Measurements from ENCODE around the gene TMEM18.

TMEM18 gene

DNA sequence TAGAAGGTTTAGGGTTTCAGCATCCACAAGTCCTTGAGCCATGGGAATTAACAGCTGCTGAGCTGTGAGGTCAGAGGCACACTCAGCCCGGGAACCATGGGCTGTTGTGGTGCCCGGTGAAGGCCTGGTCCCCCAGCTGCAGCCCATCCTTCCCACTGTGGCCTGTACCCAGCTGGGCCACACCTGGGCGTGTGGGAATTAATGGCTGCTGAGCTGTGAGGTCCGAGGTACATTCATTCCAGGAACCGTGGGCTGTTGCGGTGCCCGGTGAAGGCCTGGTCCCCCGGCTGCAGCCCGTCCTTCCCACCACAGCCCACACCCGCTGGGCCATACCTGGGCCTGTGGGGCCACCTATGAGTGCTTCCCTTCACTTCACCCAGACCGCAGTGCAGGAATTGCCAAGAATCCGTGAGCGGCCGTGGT is 25.2 kb downstream of the TMEM18 start:
- Histone ChIP-seq H3K4me2 (ENCODE audit: low read depth, low read length) (no peak overlapping the region), H3F3A (ENCODE audit: insufficient read depth, low read length) (no peaks in the 10 kb centered on the region), H3K9me3 (replicated peaks; ENCODE audit: insufficient read depth, low read length) (no peaks in the 10 kb centered on the region), H2AFZ (ENCODE audit: low read length) (no peak overlapping the region), H3K27me3 (replicated peaks; ENCODE audit: insufficient read depth, low read length) (no peaks in the 10 kb centered on the region), H3K4me1 (ENCODE audit: low read length) (no peaks in the 10 kb centered on the region), H4K20me1 (ENCODE audit: insufficient read depth, low read length) (no peaks in the 10 kb centered on the region), H3K9ac (ENCODE audit: low read length) (no peak overlapping the region), H3K36me3 (replicated peaks; ENCODE audit: insufficient read depth, low read length) (no peaks in the 10 kb centered on the region), H3K79me2 (ENCODE audit: low read length) (no peaks in the 10 kb centered on the region), H3K4me3 (ENCODE audit: low read length) (no peak overlapping the region), H3K27ac (ENCODE audit: low read length) (no peak overlapping the region), H3K9me2 (replicated peaks; ENCODE audit: insufficient read depth, low read length) (no peaks in the 10 kb centered on the region)
- DNase-seq, result no peak
- TF ChIP-seq EZH2 (optimal IDR thresholded peaks at IDR 0.05; ENCODE audit: low read depth, low read length) (no peak), EZH2phosphoT487 (IDR thresholded peaks at IDR 0.05; ENCODE audit: low read length) (no peak)
- TF ChIP-seq, protein P1, sequence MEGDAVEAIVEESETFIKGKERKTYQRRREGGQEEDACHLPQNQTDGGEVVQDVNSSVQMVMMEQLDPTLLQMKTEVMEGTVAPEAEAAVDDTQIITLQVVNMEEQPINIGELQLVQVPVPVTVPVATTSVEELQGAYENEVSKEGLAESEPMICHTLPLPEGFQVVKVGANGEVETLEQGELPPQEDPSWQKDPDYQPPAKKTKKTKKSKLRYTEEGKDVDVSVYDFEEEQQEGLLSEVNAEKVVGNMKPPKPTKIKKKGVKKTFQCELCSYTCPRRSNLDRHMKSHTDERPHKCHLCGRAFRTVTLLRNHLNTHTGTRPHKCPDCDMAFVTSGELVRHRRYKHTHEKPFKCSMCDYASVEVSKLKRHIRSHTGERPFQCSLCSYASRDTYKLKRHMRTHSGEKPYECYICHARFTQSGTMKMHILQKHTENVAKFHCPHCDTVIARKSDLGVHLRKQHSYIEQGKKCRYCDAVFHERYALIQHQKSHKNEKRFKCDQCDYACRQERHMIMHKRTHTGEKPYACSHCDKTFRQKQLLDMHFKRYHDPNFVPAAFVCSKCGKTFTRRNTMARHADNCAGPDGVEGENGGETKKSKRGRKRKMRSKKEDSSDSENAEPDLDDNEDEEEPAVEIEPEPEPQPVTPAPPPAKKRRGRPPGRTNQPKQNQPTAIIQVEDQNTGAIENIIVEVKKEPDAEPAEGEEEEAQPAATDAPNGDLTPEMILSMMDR (IDR thresholded peaks at IDR 0.05; ENCODE audit: low read length), result no peak

DNA sequence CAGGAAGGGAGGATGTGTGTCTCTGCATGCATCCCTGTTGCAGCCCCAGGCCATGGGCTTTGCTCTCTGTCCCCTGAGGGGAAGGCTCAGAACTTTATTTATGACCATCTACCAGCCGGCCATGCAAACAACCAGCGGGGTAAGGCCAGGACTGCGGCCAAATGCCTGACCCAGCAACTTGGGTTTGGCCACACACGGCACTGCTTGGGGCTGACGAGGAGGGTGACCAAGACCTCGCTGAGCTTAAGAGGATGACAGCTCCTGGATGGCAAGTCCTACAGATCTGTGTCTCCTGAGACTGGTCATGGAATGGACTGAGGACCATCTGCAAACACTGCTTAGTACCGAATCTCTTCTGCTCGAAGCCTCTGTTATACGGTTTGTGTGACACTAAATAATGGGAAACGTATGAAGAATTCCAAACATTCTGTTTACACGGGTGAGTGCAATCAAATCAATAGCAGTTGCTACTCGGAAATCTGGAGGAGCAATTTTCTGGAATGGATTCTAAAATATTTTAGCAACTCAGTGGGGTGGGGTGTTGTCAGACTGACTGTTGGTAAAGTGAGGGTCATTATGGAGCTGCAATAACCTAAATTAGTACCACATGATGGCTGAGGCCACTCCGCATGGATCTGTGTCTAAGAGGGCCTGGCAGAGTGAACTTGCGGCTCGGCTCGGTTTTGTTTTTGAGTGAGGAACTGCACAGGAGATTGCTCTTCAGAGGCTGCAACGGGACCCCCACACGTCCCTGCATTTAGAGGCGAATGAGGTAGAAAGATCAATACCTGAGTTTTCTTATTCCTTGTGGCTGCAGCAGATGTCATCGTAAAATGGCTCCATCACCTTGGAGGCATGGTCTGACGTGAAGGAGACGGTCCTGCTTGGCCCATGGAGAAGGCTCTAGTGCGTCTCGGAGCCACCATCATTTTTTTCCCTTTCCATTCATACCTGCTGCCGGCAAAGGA is 26.6 kb downstream of the TMEM18 start:
- no peaks in the 10 kb centered on the region for H3K79me2 ChIP-seq (ENCODE audit: low read length)
- H3K4me3 ChIP-seq (ENCODE audit: low read length), result no peak overlapping the region
- no peaks in the 10 kb centered on the region for H3K36me3 ChIP-seq (replicated peaks; ENCODE audit: insufficient read depth, low read length)
- no peaks in the 10 kb centered on the region for H3F3A ChIP-seq (ENCODE audit: insufficient read depth, low read length)
- no peaks in the 10 kb centered on the region for H3K4me1 ChIP-seq (ENCODE audit: low read length)
- no peaks in the 10 kb centered on the region for H3K27me3 ChIP-seq (replicated peaks; ENCODE audit: insufficient read depth, low read length)
- no peaks in the 10 kb centered on the region for H3K9me2 ChIP-seq (replicated peaks; ENCODE audit: insufficient read depth, low read length)
- no peak overlapping the region for H3K9ac ChIP-seq (ENCODE audit: low read length)
- no peak for DNase-seq
- H3K27ac ChIP-seq (ENCODE audit: low read length), result no peak overlapping the region
- no peaks in the 10 kb centered on the region for H4K20me1 ChIP-seq (ENCODE audit: insufficient read depth, low read length)
- H2AFZ ChIP-seq (ENCODE audit: low read length), result no peak overlapping the region
- TF ChIP-seq EZH2 (optimal IDR thresholded peaks at IDR 0.05; ENCODE audit: low read depth, low read length) (no peak), EZH2phosphoT487 (IDR thresholded peaks at IDR 0.05; ENCODE audit: low read length) (no peak)
- TF ChIP-seq, protein P1 (IDR thresholded peaks at IDR 0.05; ENCODE audit: low read length), result no peak
- H3K4me2 ChIP-seq (ENCODE audit: low read depth, low read length), result no peak overlapping the region
- no peaks in the 10 kb centered on the region for H3K9me3 ChIP-seq (replicated peaks; ENCODE audit: insufficient read depth, low read length)

DNA sequence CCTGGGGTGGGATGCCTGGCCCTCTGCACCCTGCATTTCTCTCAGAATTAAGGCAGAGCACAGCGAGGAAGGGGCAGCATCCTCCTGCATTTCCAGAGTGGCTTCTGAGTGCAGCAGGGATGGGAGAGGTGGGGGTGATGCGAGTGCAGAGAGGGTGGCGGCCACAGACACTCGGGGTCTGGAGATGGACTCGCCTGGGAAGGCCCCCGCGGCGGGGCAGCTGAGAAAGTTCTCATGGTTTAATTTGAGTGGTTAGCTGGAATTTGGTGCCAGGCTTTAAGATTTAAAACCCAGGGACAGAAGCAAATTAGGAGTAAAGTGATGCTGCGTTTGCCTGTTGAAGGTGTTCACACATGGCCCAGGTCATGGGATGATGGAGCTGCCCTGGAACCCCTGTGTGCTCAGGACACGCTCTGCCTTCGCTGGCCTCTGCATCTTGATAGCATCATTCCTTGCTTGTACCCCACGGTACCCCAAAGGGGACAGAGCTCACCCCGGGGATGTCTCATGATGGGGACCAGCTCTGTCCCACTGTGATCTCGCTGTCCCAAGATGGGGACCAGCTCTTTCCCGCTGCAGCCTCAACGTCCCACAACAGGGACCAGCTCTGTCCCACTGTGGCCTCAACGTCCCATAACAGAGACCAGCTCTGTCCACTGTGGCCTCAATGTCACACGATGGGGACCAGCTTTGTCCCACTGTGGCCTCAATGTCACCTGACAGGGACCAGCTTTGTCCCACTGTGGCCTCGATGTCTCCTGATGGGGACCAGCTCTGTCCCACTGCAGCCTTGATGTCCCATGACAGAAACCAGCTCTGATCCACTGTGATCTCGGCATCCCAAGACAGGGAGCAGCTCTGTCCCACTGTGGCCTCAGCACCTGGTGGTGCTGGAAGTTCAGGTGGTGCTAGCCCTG is 27.5 kb downstream of the TMEM18 start:
- TF ChIP-seq, protein P1 (IDR thresholded peaks at IDR 0.05; ENCODE audit: low read length), result no peak
- no peak for TF ChIP-seq EZH2phosphoT487 (IDR thresholded peaks at IDR 0.05; ENCODE audit: low read length)
- no peak for TF ChIP-seq EZH2 (optimal IDR thresholded peaks at IDR 0.05; ENCODE audit: low read depth, low read length)
- no peaks in the 10 kb centered on the region for H3K9me2 ChIP-seq (replicated peaks; ENCODE audit: insufficient read depth, low read length)
- no peaks in the 10 kb centered on the region for H3K79me2 ChIP-seq (ENCODE audit: low read length)
- no peak overlapping the region for H3K27ac ChIP-seq (ENCODE audit: low read length)
- no peak overlapping the region for H3K9ac ChIP-seq (ENCODE audit: low read length)
- no peaks in the 10 kb centered on the region for H3K27me3 ChIP-seq (replicated peaks; ENCODE audit: insufficient read depth, low read length)
- H3K4me1 ChIP-seq (ENCODE audit: low read length), result no peaks in the 10 kb centered on the region
- H3K9me3 ChIP-seq (replicated peaks; ENCODE audit: insufficient read depth, low read length), result no peaks in the 10 kb centered on the region
- no peaks in the 10 kb centered on the region for H3F3A ChIP-seq (ENCODE audit: insufficient read depth, low read length)
- no peak overlapping the region for H2AFZ ChIP-seq (ENCODE audit: low read length)
- H3K36me3 ChIP-seq (replicated peaks; ENCODE audit: insufficient read depth, low read length), result no peaks in the 10 kb centered on the region
- no peaks in the 10 kb centered on the region for H4K20me1 ChIP-seq (ENCODE audit: insufficient read depth, low read length)
- H3K4me2 ChIP-seq (ENCODE audit: low read depth, low read length), result no peak overlapping the region
- no peak for DNase-seq
- no peak overlapping the region for H3K4me3 ChIP-seq (ENCODE audit: low read length)

All from MM.1S (cell line).